Putamen (tissue), 1 donor: ENCODE results near the gene DDX51.
"Not testable (repeated sequence)": the region's sequence is repeated elsewhere in the genome, so short reads cannot be mapped to it uniquely, and the experiment has no call there.

Experiments
- DNase-seq: peaks from one replicate; pipeline ENCODE4 v3.0.0-alpha.2; 2016; ENCODE audit warnings: low spot score

DDX51 gene

DNA sequence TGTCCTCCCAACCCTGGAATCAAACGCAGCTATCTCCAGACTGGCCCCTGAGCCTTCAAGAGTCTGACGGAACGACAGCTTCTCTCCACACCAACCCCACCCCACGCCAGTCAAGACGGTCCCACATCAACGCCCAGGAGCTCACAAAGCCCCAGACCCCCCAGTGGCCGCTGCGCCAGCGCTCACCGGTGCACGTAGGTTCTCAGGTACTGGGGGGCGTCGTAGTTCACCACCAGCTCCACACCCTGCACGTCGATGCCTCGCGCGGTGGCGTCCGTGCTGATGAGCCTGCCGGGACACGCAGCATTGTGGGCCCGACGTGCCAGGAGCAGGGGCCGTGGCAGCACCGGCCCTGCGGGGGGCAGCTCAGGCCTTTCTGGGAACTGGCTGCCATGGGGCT is 4.2 kb downstream of the DDX51 start:
- no peak for DNase-seq

DNA sequence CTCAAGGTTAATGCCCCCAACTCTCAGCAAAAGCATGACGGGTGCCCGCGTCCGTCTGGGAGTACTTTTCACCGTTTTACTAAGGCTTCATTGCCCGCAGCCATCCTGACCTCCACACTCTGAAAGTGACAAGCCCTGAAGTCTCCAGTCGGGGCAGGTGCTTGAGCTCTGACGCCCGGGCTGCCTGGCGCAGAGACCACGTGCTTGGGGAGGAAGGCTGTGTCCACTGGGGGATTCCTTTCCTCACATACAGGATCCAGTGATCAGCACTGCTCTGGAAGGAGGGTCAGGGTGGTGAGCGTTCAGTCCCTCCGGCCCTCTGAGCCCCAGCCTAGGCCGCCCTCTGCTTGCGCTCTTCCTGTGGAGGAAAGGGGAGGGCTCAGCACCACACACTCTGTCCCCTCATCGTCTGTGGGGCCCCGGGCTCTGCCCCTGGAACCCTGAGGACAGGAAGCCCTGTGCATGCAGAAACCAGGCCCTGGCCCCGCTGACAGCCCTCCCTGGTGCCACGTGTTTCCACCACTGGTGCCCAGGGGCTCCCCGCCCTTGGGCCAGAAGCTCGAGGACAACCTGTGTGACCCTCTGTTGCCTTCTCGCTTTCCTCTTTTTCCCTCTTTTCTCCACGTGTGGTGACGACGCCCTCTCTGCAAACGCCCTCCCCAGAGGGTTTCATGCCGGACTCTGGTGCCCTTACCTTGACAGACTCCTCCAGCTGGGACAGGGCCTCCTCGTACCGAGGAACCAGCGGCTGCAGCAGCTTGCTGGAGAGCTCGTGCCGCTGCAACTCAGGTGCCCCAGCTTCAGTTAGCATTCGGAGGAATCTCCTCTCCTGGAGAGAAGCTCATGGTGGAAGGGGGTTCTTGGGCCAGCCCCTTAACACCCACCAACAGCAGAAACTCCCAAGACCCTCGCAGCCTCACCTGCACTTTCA is 4.9 kb downstream of the DDX51 start:
- DNase-seq, result no peak

DNA sequence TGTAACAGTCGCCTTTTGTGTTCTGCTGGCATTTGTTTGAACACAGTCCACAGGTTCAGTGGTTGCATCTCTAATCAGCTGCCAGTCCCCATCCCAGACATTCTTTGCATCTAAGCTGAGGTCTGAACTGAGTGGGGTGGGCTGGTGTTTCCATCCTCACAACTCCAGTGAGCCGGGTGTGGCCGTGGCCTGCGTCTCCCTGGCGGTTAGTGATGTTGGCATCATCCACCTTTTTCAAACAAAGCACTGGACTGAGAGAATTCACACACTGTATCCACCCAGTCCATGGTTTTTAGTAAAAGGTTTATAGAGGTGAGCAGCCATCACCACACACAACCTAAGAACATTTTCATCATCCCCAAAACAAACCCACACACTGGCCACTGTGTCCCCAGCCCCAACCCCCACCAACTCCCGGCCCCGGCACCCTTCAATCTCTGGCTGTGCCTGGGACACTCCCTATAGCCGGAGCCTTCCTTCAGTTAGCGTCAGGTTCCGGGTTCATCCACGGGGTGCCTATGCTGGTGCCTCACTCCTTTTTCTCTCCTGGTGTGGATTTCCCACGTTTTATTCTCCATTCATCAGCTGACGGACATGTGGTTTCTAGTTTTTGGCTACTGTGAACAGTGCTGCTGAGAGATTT is 6.5 kb downstream of the DDX51 start:
- DNase-seq, result no peak

DNA sequence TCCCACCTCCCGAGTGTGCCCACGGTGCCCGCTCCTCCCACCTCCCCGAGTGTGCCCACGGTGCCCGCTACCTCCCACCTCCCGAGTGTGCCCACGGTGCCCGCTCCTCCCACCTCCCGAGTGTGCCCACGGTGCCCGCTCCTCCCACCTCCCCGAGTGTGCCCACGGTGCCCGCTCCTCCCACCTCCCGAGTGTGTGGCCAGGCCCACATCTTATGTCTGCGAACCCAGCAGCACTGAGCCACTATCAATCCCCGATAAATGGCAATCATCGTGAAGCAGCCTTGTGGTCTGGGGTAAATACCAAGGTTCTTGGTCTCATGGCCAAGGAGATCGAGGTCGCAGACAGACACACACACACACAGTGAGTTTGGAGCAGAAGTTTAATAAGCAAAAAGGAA is 7.9 kb downstream of the DDX51 start:
- DNase-seq, result not testable (repeated sequence)

DNA sequence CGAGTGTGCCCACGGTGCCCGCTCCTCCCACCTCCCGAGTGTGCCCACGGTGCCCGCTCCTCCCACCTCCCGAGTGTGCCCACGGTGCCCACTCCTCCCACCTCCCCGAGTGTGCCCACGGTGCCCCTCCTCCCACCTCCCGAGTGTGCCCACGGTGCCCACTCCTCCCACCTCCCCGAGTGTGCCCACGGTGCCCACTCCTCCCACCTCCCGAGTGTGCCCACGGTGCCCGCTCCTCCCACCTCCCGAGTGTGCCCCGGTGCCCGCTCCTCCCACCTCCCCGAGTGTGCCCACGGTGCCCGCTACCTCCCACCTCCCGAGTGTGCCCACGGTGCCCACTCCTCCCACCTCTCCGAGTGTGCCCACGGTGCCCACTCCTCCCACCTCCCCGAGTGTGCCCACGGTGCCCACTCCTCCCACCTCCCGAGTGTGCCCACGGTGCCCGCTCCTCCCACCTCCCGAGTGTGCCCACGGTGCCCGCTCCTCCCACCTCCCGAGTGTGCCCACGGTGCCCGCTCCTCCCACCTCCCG is 9.4 kb downstream of the DDX51 start:
- not testable (repeated sequence) for DNase-seq

DNA sequence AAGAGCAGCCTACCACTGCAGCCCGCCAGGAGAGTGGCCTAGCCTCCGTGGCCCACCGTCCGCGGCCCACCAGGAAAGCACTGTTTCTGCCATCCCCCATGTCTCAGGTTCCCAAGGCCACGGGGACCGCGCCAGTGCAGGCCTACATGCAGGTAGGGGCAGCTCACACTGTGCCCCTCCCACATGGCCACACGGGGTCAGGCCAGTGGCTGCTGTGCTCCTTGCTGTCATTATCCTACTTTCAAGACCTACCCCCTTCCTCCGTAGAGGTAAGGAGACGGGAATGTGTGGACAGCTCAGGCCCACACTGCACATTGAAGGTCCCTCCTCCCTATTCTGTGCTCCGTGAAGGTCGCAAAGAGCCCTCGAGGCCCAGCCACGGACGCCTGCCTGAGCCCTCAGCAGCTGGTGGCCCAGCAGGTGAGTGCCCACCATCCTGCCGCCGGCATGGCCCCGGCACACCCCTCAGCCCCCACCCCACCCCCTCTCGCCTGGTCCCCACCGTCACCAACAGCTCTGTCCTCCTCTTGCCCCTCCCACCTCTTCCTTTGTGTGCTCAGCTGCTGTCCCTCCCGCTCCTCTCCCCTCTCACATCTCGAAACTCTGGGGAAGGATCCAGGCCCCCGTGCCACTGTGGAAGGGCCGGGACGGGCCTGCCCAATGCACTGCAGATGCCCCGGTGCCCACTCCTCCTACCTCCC is 10.0 kb downstream of the DDX51 start:
- DNase-seq, result no peak

DNA sequence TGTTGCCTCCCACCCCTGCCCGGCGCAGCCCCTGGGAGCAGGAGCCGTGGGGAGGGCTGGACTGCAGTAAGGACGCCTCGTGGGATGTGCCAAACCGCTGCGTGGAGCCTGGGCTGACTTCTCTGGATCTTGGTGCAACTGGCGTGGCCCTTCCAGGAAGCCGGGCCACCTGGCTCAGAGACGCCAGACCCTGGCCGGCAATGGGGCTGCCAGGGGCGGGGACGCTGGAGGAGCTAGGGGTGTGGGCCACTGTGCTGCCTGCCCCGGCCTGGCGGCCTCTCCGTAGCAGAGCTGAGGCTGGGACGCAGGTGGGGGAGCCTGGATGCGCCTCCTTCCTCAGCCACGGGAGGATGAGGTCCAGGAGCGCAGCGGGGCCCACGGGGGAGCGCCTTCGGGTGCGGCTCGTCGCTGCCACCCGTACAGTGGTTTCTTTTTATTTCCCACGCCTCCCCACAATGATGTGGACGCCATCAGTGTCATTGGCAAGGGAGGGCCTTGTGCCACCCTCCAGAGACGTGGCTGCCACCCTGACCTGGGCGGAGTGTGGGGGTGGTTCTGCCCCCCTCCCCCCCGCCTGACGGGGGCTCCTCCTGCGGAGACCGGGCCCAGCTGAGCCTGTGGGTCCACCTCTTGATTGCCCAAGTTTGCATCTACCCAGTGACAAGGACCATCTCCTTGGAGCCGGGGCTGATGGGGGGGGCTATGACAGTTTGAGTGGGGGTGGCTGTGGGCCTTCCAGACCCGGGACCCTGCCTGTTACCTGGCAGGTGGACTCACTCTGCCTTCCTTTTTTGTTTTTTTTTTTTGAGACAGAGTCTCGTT is 11.3 kb downstream of the DDX51 start:
- DNase-seq, result no peak

DNA sequence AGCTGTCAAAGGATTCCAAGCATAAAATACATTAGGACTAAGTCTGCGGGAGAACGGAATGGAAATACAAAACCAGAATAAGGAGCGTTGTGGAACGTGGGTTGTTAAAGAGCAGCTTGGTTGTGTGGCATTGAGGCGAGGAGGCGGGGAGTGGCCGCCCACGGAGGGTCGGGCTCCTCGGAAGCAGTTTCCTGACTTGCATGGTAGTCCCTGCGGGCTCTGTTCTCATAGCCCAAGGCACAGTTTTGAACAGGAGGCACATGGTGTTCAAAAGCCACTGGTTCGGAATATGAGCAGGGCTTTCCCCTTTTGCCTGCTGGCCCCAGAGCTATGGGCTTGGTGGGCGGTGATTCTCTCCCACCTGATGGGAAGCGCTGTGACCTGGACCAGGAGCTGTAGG is 12.2 kb downstream of the DDX51 start:
- no peak for DNase-seq

DNA sequence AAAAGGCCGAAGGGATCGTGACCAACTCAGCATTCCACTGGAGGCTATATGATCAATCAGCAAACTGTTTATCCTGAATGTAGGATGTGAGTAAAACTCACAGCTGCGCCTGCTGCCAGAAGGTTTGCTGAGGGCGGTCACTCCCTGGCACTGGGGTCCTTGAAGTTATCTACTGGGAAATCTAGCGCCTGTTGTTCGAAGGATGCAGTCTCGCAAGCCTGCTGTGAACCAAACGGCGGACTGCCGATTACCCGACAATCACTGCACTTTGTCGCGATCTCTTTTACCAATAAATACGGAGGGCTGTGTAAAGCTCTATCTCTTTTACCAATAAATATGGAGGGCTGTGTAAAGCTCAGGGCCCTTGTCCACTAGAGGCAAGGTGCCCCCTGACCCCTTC is 12.9 kb downstream of the DDX51 start:
- DNase-seq, result no peak

DNA sequence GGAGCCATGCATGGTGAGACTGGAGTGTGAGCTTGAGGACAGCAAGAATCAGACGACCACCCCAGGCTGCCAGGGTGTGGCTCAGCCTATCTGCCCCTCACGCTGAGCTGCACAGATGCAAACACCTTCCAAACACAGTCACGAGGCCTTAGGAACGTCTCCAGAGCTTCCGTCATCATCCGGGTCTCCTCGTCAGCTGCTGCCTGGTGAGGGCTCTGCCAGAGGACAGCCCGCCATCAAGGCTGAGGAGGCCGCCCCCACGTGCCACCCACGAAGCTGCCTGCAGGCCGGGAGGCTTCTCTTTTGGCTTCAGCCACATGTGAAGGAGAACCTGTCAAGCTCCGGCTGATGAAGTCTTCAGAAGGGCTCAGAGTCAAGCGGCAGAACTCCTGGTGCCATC is 13.4 kb downstream of the DDX51 start:
- DNase-seq, result no peak

DNA sequence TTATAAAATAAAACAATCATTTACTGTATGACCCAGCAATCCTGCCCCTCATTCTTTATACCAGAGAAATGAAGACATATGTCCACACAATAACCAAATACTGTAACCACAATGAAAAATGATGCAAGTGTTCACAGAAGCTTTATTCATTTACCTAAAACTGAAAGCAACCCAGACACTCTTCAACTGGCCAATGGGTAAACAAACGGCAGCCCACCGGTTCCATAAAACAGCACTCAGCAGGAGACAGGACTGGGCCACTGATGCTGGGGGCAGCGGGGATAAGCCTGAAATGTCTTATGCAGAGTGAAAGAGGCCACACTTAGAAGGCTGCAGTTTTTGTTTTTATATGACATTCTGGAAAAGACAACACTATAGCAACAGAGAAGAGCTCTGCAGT is 15.1 kb downstream of the DDX51 start:
- no peak for DNase-seq

DNA sequence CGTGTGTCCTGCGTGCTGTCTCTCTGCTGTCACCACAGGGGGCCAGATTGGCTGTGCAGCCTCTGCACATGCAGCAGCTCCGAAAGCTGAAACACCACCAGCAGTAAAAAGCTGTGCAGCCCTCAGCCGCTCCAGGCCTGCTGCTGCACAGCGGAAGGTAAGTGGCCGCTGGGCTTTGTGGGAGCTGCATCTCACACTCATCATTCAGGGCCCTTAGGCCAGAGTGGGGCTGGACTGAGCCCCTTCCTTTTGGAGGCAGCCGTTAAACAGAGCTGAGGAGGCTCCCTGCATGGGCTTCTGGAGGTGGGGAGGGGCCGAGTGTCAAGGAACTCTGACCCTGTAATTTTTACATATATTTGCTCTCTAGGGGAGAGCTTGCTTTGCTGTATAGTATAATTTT is 17.1 kb downstream of the DDX51 start:
- no peak for DNase-seq

DNA sequence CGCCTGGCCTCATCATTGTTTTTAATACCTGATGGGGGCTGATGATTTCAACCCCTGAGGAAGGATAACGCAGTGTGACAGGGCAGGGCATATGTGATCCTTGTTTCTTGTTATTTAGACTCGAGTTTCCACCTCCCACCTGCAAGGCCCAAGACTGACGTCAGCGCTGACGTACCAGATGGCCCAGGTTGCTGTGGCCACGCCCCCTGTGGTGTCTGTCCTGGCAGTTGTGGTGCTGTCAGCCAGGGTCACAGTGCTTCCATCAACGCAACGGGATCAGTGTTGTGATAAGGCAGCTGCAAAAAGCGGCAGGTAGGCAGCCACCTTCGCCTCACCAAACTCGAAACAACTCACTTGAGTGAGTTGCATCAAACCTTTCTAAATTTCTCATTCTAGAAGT is 18.4 kb downstream of the DDX51 start:
- no peak for DNase-seq

DNA sequence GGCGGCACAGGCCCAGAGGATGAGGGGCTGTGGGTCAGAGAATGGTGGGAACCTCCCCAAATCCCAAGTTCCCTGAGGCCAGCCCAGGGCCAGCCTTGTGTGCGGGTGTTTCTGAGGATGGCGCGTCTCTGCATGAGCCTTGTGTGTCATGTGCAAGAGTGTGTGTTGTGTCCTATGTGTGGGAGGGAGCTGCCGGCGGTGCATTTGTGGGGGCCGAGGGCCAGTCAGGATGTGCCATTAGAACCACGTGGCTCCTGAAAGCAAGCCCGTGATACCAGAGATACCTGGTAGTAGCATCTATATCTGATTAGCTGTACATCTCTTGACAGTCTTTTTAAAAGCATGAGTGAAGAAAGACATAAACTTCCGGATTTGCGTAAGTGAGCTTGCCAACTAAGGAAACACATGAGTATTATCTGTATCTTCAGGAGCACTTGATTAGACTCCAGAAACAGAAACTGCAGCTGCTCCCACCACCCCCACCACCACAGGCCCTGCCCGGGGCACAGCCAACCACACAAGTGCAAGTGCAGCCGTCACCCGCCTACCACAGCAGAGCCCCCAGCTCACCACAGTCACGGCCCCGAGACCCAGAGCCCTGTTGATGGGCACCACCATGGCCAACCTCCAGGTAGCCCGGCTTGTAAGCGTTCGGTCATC is 19.2 kb downstream of the DDX51 start:
- DNase-seq, result no peak

DNA sequence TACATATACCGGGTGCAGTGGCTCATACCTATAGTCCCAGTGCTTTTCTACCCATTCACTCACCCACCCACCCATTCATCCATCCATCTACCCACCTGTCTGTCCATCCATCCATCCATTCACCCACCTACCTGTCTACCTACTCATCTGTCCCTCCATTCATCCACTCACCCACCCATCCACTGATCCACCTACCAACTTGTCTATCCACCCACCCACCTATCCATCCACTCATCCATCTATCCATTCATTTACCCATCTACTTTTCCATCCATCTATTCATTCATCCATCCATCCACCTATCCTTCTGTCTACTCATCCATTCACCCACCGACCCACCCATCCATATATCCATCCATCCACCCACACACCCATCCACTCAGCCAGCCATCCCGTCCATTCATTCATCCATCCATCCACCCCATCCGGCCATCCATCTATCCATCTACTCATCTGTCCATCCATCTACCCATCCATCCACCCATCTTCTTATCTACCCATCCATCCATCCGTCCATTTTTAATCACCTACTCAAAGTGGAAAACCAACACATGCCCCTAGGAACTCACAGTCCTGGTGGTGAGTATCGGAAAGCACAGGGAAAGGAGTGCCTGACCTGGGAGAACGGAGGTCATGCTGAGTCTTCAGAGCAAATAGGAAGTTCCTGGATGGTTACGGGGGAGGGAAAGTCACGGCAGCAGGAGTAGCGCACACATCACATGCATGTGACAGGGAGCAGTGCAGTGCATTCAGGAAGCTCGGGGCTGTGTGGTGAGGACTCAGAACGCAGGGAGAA is 20.0 kb downstream of the DDX51 start:
- DNase-seq, result no peak

DNA sequence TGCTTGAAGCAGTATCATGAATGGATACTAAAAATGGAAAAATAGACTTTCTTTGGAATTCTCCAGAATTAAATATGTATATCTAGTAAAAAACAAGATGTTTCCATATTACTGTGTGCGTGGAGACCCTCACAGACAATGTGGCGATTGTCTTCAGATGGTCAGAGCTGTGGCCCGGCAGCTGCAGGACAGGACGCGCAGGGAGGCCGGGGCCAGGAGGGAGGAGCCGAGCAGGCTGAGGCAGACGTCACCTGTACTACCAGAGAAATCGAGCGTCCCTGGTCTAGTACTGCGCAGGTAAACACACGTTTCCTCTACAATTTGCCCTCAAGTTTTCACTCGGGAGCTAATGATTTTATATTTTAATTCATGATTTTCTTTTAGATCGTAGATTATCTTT is 22.8 kb downstream of the DDX51 start:
- DNase-seq, result no peak

DNA sequence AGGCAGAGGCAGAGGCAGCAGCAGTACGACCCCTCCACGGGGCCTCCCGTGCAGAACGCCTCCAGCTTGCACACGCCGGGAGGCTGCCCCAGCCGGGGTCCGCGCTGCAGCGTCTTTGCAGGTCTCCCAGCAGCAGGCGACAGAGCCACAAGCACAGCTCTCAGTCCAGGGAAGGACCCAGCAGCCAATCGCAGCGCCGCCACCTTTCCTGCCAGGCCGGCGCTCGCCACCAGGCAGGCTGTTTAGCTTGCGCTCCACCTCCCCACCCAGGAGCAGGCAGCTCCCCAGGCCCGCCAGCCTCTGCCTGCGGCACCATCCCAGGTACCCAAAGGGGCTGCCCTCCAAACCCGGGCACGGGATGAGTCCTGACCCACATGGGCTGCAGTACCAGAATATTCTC is 25.2 kb downstream of the DDX51 start:
- no peak for DNase-seq

DNA sequence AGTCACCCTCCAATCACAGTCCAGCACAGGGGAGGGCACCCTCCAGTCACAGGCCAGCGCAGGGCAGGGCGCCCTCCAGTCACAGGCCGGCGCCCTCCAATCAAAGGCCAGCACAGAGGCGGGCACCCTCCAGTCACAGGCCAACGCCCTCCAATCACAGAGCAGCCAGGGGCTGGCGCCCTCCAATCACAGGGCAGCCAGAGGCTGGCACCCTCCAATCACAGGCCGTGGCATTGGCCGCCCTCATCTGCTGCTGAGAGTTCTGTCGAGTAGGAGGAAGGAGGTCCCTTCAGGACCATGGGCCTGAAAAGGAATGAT is 26.6 kb downstream of the DDX51 start:
- DNase-seq, result no peak

DNA sequence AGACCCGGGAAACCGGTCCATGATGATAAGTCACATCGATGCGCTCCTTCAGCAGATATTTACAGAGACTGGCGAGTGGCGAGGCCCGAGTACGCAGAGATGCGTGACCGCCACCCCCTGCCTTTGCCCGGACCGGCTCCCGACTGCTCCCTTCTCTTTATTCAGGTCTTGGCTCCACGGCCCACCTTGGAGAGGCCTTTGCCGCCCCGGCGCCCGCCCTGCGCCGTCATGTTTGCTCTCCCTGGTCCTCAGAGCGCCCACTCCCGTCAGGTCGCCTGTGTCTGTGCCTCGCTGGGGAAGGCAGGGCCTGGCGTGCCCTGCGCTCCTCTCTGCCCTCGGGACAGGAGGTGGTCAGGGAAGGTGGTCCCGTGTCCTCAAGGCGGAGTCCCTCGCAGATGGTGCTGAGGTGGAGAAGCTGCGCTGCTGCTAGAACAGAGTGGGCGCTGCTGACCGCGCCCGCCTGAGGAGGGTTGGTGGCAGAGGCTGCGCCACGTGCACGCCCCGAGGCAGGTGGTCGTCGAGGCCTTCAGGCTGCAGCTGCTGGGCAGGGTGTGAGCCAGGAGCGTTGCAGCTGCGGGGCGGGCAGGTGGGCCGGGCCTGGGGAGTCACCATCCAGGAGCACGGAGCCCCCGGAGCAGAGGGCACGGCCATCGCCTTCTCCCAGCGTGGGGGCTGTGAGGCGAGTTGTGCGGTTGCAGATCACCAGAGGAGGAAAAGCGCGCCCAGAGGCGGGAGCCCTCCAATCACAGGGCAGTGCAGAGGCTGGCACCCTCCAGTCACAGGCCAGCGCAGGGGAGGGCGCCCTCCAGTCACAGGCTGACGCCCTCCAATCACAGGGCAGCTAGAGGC is 27.2 kb downstream of the DDX51 start:
- DNase-seq, result no peak

DNA sequence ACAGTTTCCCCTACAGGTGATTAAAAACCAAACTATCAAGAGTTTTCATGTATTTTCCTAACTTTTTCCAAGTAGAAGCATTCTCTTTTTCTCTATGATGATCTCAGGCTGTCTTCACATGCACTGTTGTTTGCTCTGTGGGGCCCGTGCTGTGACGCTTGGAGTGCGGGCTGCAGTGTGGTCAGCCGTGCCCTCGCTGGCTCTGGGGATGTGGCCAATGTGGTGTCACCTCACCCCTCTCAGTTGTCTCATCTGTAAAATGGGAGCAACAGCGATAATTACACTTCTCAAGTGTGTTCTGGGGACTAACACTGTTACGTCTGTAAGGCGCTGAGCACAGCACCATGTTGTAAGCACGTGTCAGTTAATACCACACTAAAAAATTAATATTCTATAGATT is 28.6 kb downstream of the DDX51 start:
- no peak for DNase-seq
